Brain microvascular endothelial cell (primary cell): ENCODE results near the gene C1QTNF12.

ENCODE experiments used
- DNase-seq: peaks from one replicate; pipeline ENCODE4 v3.0.0-alpha.2; 2020
- H3K27ac ChIP-seq: fragments of 250-450 bp; sonication (Bioruptor Pico); 2 replicates; pipeline ENCODE4 v1.5.1; 2020; ENCODE audit warnings: mild to moderate bottlenecking, moderate library complexity
- H3K27me3 ChIP-seq: fragments of 250-450 bp; sonication (Bioruptor Pico); replicated peaks from 2 replicates; pipeline ENCODE4 v1.5.1; 2020; ENCODE audit warnings: mild to moderate bottlenecking
- H3K36me3 ChIP-seq: fragments of 250-450 bp; sonication (Bioruptor Pico); replicated peaks from 2 replicates; pipeline ENCODE4 v1.5.1; 2020; ENCODE audit warnings: mild to moderate bottlenecking
- H3K4me3 ChIP-seq: 2 replicates; pipeline ENCODE4 v1.5.1; 2011; ENCODE audit warnings: low read depth, mild to moderate bottlenecking, control low read depth, low read length, moderate library complexity
- CTCF ChIP-seq: IDR thresholded peaks from 2 replicates; pipeline ENCODE4 v1.5.1; 2011; ENCODE audit warnings: low read depth, mild to moderate bottlenecking, moderate library complexity, low read length, control low read depth, inconsistent platforms; ENCODE audit errors: missing control alignments
- in situ Hi-C: cut with HindIII; loops from 2 replicates; pipeline ENCODE4 v1.10.0; 2017; ENCODE audit warnings: low sequenced_read_pairs, low pct_ligation_motif_present

The C1QTNF12 gene

DNA sequence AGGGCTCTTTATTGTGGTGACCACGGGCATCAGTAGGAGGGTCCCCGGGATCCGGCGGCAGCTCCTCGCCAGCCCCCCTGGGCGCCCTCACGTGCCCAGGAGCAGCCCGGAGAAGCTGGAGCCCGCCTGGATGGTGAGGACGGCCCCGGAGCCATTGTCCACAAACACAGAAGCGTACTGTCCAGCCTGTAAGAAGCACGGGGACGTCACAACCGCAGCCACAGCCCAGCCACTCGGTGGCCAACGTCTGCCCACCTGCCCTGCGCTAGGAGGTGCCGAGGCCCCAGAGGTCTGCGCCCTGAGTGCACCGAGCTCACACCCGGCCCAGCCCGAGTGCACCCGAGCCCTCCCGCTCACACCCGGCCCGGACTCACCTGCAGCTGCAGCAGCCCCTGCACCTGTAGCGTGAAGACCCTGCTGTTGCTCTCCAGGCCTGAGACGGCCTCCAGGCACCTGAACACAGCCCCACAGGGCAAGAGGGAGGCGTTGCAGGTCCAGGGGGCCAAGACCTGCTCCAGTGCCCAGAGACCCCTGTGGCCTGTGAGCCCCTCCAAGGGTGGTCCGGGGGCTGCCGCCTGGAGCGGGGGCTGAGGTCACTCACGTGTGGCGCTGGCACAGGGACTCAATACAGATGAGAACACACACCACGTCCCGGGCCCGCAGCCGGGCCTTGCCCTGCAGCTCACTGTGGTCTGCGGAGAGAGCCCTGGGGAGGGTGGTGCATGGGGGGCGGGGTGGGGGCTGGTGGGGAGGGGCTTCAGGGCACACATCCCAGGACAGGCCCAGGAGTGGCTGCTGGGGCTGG, 3.9 kb downstream of the C1QTNF12 start:
- in situ Hi-C loops = no loop called here
- Histone ChIP-seq H3K27ac (no peak overlapping the region), H3K27me3 (no peaks in the 10 kb centered on the region), H3K4me3 (no peak overlapping the region), H3K36me3 (no peaks in the 10 kb centered on the region)
- DNase-seq = no peak
- TF ChIP-seq CTCF = no peak

DNA sequence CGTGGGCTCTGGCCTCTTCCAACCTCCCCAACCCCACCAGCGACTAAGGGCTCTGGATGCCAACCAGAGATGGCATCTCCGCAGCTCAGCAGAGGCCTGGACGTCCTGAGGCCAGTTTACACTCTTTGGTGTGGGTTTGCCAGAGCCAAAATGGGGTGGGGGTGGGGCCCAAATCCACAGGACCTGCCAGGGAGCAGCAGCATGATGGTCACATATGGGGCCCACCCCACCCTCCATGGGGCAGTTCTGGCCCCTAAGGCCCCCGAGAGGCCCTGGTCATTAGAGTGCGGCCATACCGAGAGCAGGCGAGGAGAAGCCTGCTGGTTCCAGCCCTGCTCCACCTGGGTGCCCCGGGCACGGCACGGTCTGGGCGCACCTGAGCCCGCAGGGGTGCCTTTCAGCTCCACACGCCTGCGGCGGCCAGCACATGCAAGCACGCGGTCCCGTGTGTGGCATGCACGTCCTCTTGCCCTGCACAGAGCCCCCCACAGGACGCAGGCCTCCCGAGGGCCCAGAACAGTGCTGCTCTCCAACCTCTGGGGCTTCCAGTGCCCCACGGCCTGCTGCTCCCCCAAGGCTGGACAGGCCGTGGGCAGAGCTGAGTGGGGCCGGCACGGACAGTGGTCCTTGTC, 4.8 kb downstream of the C1QTNF12 start:
- Histone ChIP-seq H3K36me3 (no peaks in the 10 kb centered on the region), H3K27me3 (no peaks in the 10 kb centered on the region), H3K4me3 (no peak overlapping the region), H3K27ac (no peak overlapping the region)
- no peak for DNase-seq
- in situ Hi-C loops = no loop called here
- no peak for TF ChIP-seq CTCF

- no peak for DNase-seq
- TF ChIP-seq CTCF = no peak
- Histone ChIP-seq H3K36me3 (no peaks in the 10 kb centered on the region), H3K27me3 (no peaks in the 10 kb centered on the region), H3K4me3 (no peak overlapping the region), H3K27ac (no peak overlapping the region)
- in situ Hi-C loops = no loop called here
Measured at GRCh38 chr1:1240822-1241587, 5.5 kb downstream of the C1QTNF12 start.

GRCh38 chr1:1240348-1240732, 6.2 kb downstream of the C1QTNF12 start:
- Histone ChIP-seq H3K27ac (no peak overlapping the region), H3K27me3 (no peaks in the 10 kb centered on the region), H3K4me3 (no peak overlapping the region), H3K36me3 (no peaks in the 10 kb centered on the region)
- DNase-seq = no peak
- in situ Hi-C loops = no loop called here
- no peak for TF ChIP-seq CTCF

- H3K27ac ChIP-seq = no peak overlapping the region
- H3K27me3 ChIP-seq = no peaks in the 10 kb centered on the region
- TF ChIP-seq CTCF = no peak
- no peaks in the 10 kb centered on the region for H3K36me3 ChIP-seq
- in situ Hi-C loops = no loop called here
- no peak for DNase-seq
- H3K4me3 ChIP-seq = no peak overlapping the region
Measured at GRCh38 chr1:1239614-1240347, 6.7 kb downstream of the C1QTNF12 start.
